ENCODE results near the gene ST7L.

Gene ST7L

GRCh38 chr1:112589766-112590165, 29.2 kb downstream of the ST7L start:
- no peak for TF ChIP-seq ZNF274 (IDR thresholded peaks at IDR 0.05; ENCODE audit: low read depth, low read length)

DNA sequence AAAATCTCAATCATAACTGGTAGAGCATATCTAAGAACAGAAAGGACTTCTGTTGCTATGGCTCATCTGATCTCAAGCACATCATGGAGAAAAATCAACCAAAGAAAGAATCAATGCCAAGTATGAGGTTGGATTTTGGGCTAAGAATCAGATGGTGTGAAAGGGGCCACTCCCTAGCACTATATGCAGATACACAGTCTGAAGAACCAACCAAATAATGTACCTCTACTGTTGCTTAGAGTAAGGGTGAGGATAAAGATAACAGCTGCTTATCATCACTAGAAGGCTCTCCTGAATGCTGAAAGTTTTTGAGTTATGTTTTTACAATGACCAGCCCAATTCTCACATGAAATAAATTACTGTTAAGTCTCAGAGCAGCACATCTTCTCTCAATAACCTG, 35.6 kb downstream of the ST7L start:
- no peak overlapping the region for H3K4me3 ChIP-seq (ENCODE audit: low read length)
- TF ChIP-seq ZNF274 (IDR thresholded peaks at IDR 0.05; ENCODE audit: low read depth, low read length), result no peak

More at GRCh38 chr1:112589766-112590165, 29.2 kb downstream of the ST7L start:
- no peak overlapping the region for H3K4me3 ChIP-seq (ENCODE audit: low read length)

DNA sequence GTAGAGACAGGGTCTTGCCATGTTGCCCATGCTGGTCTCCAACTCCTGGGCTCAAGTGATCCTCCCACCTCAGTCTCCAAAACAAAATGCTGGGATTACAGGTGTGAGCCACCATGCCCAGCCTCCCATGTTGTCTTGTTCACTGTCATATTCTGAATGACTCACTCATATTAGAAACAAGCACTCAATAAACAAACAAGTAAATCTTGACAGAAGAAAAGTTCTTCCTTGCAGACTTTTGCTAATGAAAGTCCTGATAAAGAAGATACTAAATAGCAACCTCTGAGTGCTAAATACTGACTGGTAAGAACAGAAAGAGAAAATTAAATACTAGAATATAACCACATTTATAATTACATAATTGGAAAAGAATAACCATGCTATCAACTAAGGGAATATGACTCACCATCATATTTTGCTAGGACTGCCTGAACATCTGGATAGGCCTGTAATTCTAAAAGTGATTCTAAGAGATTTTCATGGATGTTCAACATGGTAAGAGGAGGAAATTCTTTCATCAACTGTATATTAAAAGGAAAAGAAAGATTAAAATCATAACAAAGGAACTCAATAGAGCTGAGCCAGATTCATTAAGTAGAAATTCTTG, 37.3 kb downstream of the ST7L start:
- H3K4me3 ChIP-seq (ENCODE audit: low read length), result no peak overlapping the region
- TF ChIP-seq ZNF274 (IDR thresholded peaks at IDR 0.05; ENCODE audit: low read depth, low read length), result no peak

GRCh38 chr1:112579801-112580510, 39.0 kb downstream of the ST7L start:
- no peak overlapping the region for H3K4me3 ChIP-seq (ENCODE audit: low read length)

GRCh38 chr1:112576240-112576639, 42.7 kb downstream of the ST7L start:
- no peak overlapping the region for H3K4me3 ChIP-seq (ENCODE audit: low read length)
- TF ChIP-seq ZNF274 (IDR thresholded peaks at IDR 0.05; ENCODE audit: low read depth, low read length), result no peak

More at GRCh38 chr1:112579801-112580510, 39.0 kb downstream of the ST7L start:
- TF ChIP-seq ZNF274 (IDR thresholded peaks at IDR 0.05; ENCODE audit: low read depth, low read length), result no peak

GRCh38 chr1:112575154-112575804, 43.7 kb downstream of the ST7L start:
- no peak overlapping the region for H3K4me3 ChIP-seq (ENCODE audit: low read length)
- TF ChIP-seq ZNF274 (IDR thresholded peaks at IDR 0.05; ENCODE audit: low read depth, low read length), result no peak

- H3K4me3 ChIP-seq (ENCODE audit: low read length), result no peak overlapping the region
- TF ChIP-seq ZNF274 (IDR thresholded peaks at IDR 0.05; ENCODE audit: low read depth, low read length), result no peak
Measured at GRCh38 chr1:112565800-112566199, 53.1 kb downstream of the ST7L start.

- TF ChIP-seq ZNF274 (IDR thresholded peaks at IDR 0.05; ENCODE audit: low read depth, low read length), result no peak
- no peak overlapping the region for H3K4me3 ChIP-seq (ENCODE audit: low read length)
Measured at GRCh38 chr1:112564081-112564480, 54.9 kb downstream of the ST7L start.

GRCh38 chr1:112563341-112563740, 55.6 kb downstream of the ST7L start:
- no peak for TF ChIP-seq ZNF274 (IDR thresholded peaks at IDR 0.05; ENCODE audit: low read depth, low read length)
- H3K4me3 ChIP-seq (ENCODE audit: low read length), result no peak overlapping the region

GRCh38 chr1:112558634-112559033, 60.3 kb downstream of the ST7L start:
- H3K4me3 ChIP-seq (ENCODE audit: low read length), result no peak overlapping the region
- TF ChIP-seq ZNF274 (IDR thresholded peaks at IDR 0.05; ENCODE audit: low read depth, low read length), result no peak

DNA sequence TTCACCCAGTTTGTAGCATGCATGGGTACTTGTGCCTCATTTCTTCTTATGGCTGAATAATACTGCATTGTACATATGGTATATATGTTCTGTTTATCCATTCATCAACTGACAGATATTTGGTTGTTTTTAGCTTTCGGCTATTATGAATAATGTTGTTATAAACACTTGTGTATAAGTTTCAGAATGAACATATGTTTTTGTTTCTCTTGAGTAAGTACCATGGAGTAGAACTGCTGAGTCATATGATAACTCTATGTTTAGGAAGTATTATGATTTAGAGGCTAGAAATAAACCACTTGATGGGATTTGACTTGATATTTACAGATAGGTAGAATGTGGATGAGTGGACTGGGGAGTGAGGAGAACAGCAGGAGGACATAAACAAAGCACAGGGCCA, 61.6 kb downstream of the ST7L start:
- no peak overlapping the region for H3K4me3 ChIP-seq (ENCODE audit: low read length)
- TF ChIP-seq ZNF274 (IDR thresholded peaks at IDR 0.05; ENCODE audit: low read depth, low read length), result no peak

DNA sequence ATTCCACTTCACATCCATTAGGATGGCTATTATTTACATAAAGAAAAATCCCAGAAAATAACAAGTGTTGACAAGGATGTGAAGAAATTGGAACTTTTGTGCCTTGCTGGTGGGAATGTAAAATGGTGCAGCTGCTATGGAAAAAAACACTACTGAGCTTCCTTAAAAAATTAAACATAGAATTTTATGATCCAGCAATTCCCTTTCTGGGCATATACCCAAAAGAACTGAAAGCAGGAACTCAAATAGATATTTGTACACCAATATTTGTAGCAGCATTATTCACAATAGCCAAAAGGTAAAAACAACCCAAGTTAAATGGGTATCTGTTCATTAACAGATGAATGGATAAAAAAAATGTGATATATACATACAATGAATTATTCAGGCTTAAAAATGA, 64.5 kb downstream of the ST7L start:
- H3K4me3 ChIP-seq (ENCODE audit: low read length), result no peak overlapping the region
- no peak for TF ChIP-seq ZNF274 (IDR thresholded peaks at IDR 0.05; ENCODE audit: low read depth, low read length)

DNA sequence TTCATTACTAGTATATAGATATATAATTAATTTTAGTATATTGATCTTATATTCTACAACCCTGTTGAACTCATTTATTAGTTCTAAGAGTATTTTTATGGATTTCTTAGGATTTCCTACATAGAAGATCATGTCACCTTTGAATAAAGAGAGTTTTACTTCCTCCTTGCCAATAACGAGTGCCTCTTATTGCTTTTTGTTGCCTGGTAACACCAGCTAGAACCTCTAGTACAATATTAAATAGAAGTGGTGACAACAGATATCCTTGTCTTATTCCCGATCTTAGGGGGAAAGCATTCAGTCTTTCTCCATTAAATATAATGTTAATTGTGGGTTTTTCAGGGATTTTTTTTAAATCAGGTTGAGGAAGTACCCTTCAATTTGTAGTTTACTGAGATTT, 69.4 kb downstream of the ST7L start:
- TF ChIP-seq ZNF274 (IDR thresholded peaks at IDR 0.05; ENCODE audit: low read depth, low read length), result no peak
- H3K4me3 ChIP-seq (ENCODE audit: low read length), result no peak overlapping the region

- no peak for TF ChIP-seq ZNF274 (IDR thresholded peaks at IDR 0.05; ENCODE audit: low read depth, low read length)
- no peak overlapping the region for H3K4me3 ChIP-seq (ENCODE audit: low read length)
Measured at GRCh38 chr1:112548547-112548946, 70.4 kb downstream of the ST7L start.

- no peak overlapping the region for H3K4me3 ChIP-seq (ENCODE audit: low read length)
- no peak for TF ChIP-seq ZNF274 (IDR thresholded peaks at IDR 0.05; ENCODE audit: low read depth, low read length)
Measured at GRCh38 chr1:112546076-112546475, 72.9 kb downstream of the ST7L start.

All from GM08714 (cell line).